ENCODE measurements around the gene BMP8B. TPM values are rescaled to one million over a fixed set of nuclear protein-coding genes. Genes with fewer than 3 reads are reported as not detected.

BMP8B gene
- total and polyA plus RNA-seq, 2 experiments from 2014 or later, result 3.1 to 7.6 TPM

GRCh38 chr1:39751595-39751994 lies 37.1 kb downstream of the BMP8B start:
- over 99% methylated on average over 7 of the region's 7 CpGs for WGBS (ENCODE audit: low lambda C conversion rate, missing lambda C conversion rate)
- no peaks in the 10 kb centered on the region for H3K9me3 ChIP-seq (ENCODE audit: low read depth)
- H2AFZ ChIP-seq, result no peak overlapping the region
- H3K4me1 ChIP-seq (ENCODE audit: insufficient read depth), result no peaks in the 10 kb centered on the region
- H3K9me2 ChIP-seq (replicated peaks; ENCODE audit: insufficient read depth), result no peaks in the 10 kb centered on the region
- no peak overlapping the region for H3K4me3 ChIP-seq
- H3K4me2 ChIP-seq, result no peak overlapping the region
- H3K27ac ChIP-seq, result no peak overlapping the region
- DNase-seq (ENCODE audit: low spot score), result no peak
- TF ChIP-seq, protein P1, sequence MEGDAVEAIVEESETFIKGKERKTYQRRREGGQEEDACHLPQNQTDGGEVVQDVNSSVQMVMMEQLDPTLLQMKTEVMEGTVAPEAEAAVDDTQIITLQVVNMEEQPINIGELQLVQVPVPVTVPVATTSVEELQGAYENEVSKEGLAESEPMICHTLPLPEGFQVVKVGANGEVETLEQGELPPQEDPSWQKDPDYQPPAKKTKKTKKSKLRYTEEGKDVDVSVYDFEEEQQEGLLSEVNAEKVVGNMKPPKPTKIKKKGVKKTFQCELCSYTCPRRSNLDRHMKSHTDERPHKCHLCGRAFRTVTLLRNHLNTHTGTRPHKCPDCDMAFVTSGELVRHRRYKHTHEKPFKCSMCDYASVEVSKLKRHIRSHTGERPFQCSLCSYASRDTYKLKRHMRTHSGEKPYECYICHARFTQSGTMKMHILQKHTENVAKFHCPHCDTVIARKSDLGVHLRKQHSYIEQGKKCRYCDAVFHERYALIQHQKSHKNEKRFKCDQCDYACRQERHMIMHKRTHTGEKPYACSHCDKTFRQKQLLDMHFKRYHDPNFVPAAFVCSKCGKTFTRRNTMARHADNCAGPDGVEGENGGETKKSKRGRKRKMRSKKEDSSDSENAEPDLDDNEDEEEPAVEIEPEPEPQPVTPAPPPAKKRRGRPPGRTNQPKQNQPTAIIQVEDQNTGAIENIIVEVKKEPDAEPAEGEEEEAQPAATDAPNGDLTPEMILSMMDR (IDR thresholded peaks at IDR 0.05; ENCODE audit: poor library complexity), result no peak
- TF ChIP-seq EZH2phosphoT487 (IDR thresholded peaks at IDR 0.05; ENCODE audit: low read depth, severe bottlenecking, unreplicated experiment), result no peak
- no peak for TF ChIP-seq EZH2 (IDR thresholded peaks at IDR 0.05; ENCODE audit: borderline replicate concordance)
- H4K20me1 ChIP-seq (ENCODE audit: insufficient read depth, poor library complexity, severe bottlenecking), result no peaks in the 10 kb centered on the region
- H3K36me3 ChIP-seq (replicated peaks; ENCODE audit: insufficient read depth, low read depth), result no peaks in the 10 kb centered on the region
- H3K27me3 ChIP-seq, result no peaks in the 10 kb centered on the region
- H3K79me2 ChIP-seq, result no peaks in the 10 kb centered on the region

DNA sequence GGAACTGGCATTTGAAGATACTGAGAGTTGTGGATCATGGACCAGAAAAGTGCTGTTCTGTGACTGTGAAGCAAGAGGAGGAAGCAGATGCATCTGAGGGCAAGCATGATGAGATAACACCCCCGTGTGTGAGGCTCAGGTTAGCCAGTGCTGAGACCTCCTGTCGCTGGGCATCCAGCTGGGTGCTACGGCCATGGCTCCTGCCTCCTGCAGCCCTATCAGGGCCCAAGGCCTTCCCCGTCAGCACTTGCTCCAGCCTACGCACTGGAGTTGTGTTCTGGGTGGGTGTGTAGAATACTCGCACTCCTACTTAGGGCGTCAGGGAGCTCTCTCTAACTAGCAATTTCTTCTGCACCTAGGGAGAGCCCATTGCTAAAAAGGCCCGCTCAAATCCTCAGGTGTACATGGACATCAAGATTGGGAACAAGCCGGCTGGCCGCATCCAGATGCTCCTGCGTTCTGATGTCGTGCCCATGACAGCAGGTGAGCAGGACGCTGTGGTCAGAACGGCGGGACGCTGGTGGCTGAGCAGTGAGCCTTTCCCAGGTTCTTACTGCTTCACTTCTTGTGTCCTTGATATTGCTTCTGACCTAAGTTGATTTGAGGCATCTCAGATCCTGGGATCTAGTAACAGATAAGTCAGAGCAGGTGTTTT lies 43.5 kb downstream of the BMP8B start:
- H3K4me2 ChIP-seq, result no peak overlapping the region
- TF ChIP-seq, protein P1 (IDR thresholded peaks at IDR 0.05; ENCODE audit: poor library complexity), result no peak
- TF ChIP-seq EZH2 (IDR thresholded peaks at IDR 0.05; ENCODE audit: borderline replicate concordance), result no peak
- no peak for TF ChIP-seq EZH2phosphoT487 (IDR thresholded peaks at IDR 0.05; ENCODE audit: low read depth, severe bottlenecking, unreplicated experiment)
- no peaks in the 10 kb centered on the region for H3K9me3 ChIP-seq (ENCODE audit: low read depth)
- no peak overlapping the region for H3K27ac ChIP-seq
- 97% methylated on average over 16 of the region's 16 CpGs for WGBS (ENCODE audit: low lambda C conversion rate, missing lambda C conversion rate)
- no peak for DNase-seq (ENCODE audit: low spot score)
- H3K4me1 ChIP-seq (ENCODE audit: insufficient read depth), result peaks cover 4% of the 10 kb centered on the region
- no peaks in the 10 kb centered on the region for H3K27me3 ChIP-seq
- H2AFZ ChIP-seq, result no peak overlapping the region
- peaks cover 7% of the 10 kb centered on the region for H3K79me2 ChIP-seq
- no peaks in the 10 kb centered on the region for H4K20me1 ChIP-seq (ENCODE audit: insufficient read depth, poor library complexity, severe bottlenecking)
- no peaks in the 10 kb centered on the region for H3K36me3 ChIP-seq (replicated peaks; ENCODE audit: insufficient read depth, low read depth)
- H3K9me2 ChIP-seq (replicated peaks; ENCODE audit: insufficient read depth), result no peaks in the 10 kb centered on the region
- H3K4me3 ChIP-seq, result no peak overlapping the region

GRCh38 chr1:39738622-39739366 lies 49.9 kb downstream of the BMP8B start, which contains the start of gene PPIE:
TSS of gene PPIE (plus strand) at chr1:39738882. CDS start at chr1:39738901, 19 bp downstream.
- Histone ChIP-seq H4K20me1 (ENCODE audit: insufficient read depth, poor library complexity, severe bottlenecking) (no peaks in the 10 kb centered on the region), H3K4me3 (peak within 1 kb of the TSS; percentile 56), H2AFZ (peak within 1 kb of the TSS; percentile 81), H3K4me2 (peak within 1 kb of the TSS; percentile 81), H3K9me3 (ENCODE audit: low read depth) (no peaks in the 10 kb centered on the region), H3K36me3 (replicated peaks; ENCODE audit: insufficient read depth, low read depth) (no peaks in the 10 kb centered on the region), H3K9me2 (replicated peaks; ENCODE audit: insufficient read depth) (no peaks in the 10 kb centered on the region), H3K79me2 (peaks cover 16% of the 10 kb centered on the region), H3K27me3 (peaks cover 9% of the 10 kb centered on the region), H3K4me1 (ENCODE audit: insufficient read depth) (peaks cover 10% of the 10 kb centered on the region), H3K27ac (peak within 1 kb of the TSS; percentile 67)
- TF ChIP-seq EZH2phosphoT487 (IDR thresholded peaks at IDR 0.05; ENCODE audit: low read depth, severe bottlenecking, unreplicated experiment) (no peak), EZH2 (IDR thresholded peaks at IDR 0.05; ENCODE audit: borderline replicate concordance) (no peak)
- TF ChIP-seq, protein P1 (IDR thresholded peaks at IDR 0.05; ENCODE audit: poor library complexity), result no peak
- peak; percentile 96 for DNase-seq (ENCODE audit: low spot score)
- 2% methylated on average over 49 of the region's 52 CpGs for WGBS (ENCODE audit: low lambda C conversion rate, missing lambda C conversion rate)

Measured in hepatocyte (in vitro differentiated cells).